Activated naive CD4-positive, alpha-beta T cell treated with anti-CD3 and anti-CD28 coated beads, Interleukin-2, amount 50 U/mL, for 24 hours (primary cell): ENCODE measurements around the gene AMN.

Source experiments
- H3K27ac Mint-ChIP-seq: one replicate; pipeline ENCODE4 v1.8.0; 2021; ENCODE audit warnings: mild to moderate bottlenecking, mixed read lengths
- H3K27me3 Mint-ChIP-seq: one replicate; pipeline ENCODE4 v1.8.0; 2021; ENCODE audit warnings: mixed read lengths
- H3K36me3 Mint-ChIP-seq: one replicate; pipeline ENCODE4 v1.8.0; 2021; ENCODE audit warnings: mixed read lengths
- H3K4me1 Mint-ChIP-seq: one replicate; pipeline ENCODE4 v1.8.0; 2021; ENCODE audit warnings: mixed read lengths
- H3K4me3 Mint-ChIP-seq: one replicate; pipeline ENCODE4 v1.8.0; 2021; ENCODE audit warnings: mild to moderate bottlenecking, mixed read lengths
- H3K9me3 Mint-ChIP-seq: one replicate; pipeline ENCODE4 v1.8.0; 2021; ENCODE audit warnings: mixed read lengths

Gene AMN

GRCh38 chr14:102905116-102906108 lies 17.1 kb upstream of the AMN start:
- no peak overlapping the region for H3K4me3 Mint-ChIP-seq
- peak overlapping the region; percentile 1 for H3K27ac Mint-ChIP-seq
- H3K27me3 Mint-ChIP-seq: no peaks in the 10 kb centered on the region
- peaks cover 9% of the 10 kb centered on the region for H3K36me3 Mint-ChIP-seq
- H3K4me1 Mint-ChIP-seq: peaks cover 12% of the 10 kb centered on the region
- H3K9me3 Mint-ChIP-seq: no peaks in the 10 kb centered on the region

DNA sequence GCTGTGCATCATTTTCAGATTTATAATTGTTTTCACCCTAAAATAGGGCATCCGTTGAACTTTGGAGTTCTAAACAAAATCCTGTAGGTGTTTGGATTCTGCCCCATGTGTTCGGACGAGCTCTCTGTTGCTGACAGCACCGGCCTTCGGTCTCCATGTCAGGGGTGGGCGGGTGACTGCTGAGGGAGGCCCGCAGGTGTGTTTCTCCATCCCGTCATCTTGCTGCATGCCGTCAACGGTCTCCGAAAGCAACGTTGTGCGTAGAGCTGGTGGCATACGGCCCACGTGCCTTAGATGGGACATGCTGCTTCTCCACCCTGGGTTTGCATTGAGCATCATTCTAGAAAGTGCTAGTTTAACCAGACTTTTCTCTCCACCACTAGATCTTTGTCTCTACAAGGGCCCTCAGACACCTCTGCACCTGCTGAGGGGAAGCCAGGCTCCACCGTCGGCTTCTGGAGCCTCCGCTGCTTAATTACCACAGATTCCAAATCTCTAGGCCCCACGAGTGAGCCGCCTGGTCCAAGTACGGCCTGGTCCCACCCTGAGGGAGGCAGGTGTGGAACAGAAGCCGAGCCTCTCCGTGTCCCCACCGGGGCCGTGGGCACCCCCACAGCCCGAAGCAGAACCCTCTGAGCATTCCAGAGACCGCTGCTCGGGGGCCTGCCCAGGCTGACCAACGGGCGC lies 15.7 kb upstream of the AMN start:
- no peaks in the 10 kb centered on the region for H3K9me3 Mint-ChIP-seq
- peaks cover 9% of the 10 kb centered on the region for H3K36me3 Mint-ChIP-seq
- no peaks in the 10 kb centered on the region for H3K4me1 Mint-ChIP-seq
- H3K4me3 Mint-ChIP-seq: no peak overlapping the region
- no peaks in the 10 kb centered on the region for H3K27me3 Mint-ChIP-seq
- no peak overlapping the region for H3K27ac Mint-ChIP-seq

DNA sequence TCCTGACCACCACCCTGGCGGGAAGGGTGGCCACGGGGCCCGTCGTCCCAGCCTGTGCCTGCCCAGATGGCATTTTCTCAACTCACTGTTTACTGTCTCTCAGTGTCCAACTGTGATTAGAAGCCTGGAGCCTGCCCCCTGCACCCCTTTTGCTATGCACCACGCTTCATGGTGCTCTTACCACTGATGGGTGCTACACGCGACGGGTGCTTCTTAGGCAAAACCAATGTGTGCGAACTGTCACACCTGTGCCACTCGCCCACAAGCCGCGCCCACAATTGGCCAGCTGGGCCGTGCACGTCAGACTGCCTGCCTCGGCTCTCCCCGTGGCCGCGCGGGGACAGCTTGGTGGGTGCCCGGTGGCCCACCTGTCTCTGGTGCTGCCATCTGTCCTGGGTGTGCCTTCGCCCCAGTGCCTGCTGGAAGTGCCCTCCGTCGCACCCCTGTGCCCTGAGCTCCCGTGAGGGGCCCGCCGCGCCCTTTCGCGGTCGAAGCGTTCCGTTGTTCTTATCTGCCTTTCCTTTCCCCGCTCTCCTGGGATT lies 15.1 kb upstream of the AMN start:
- H3K4me3 Mint-ChIP-seq: no peak overlapping the region
- H3K4me1 Mint-ChIP-seq: no peaks in the 10 kb centered on the region
- no peaks in the 10 kb centered on the region for H3K27me3 Mint-ChIP-seq
- no peak overlapping the region for H3K27ac Mint-ChIP-seq
- H3K36me3 Mint-ChIP-seq: peaks cover 9% of the 10 kb centered on the region
- H3K9me3 Mint-ChIP-seq: no peaks in the 10 kb centered on the region

DNA sequence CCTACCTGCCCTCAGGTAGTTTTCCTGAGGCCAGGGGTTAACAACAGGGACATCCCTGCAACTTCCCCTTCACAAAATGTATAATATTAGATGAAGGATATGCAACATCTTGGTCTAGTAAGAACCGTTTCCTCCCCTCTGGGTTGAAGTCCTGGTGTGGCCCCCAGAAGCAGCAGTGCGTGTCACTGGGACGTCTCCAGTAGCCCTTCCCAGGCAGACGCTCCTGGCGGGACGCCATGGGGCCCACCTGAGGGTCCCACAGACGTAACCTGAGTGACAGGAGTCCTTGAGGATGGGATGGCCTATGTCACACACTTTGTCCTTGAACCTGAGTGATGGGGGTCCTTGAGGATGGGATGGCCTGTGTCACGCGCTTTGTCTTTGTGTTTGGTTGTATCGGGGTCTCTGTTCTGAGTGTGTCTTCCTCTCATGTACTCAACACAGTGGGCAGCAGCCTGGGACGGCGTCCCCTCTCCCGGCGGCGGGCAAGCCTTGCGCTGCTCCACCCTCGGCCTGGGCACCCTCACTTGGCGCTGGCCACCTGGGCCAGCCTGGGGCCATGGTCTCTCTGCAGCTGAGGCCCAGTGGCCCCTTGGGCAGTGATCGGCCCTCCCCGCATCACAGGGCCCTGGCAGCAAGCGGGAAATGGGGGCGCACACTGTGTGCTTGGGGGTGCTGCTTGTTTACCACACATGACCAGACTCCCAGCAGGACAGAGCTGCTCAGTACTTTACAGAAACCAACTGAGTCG lies 14.3 kb upstream of the AMN start:
- Mint-ChIP-seq H3K4me1 (no peaks in the 10 kb centered on the region), H3K27ac (no peak overlapping the region), H3K9me3 (no peaks in the 10 kb centered on the region), H3K4me3 (no peak overlapping the region), H3K36me3 (peaks cover 7% of the 10 kb centered on the region), H3K27me3 (no peaks in the 10 kb centered on the region)

DNA sequence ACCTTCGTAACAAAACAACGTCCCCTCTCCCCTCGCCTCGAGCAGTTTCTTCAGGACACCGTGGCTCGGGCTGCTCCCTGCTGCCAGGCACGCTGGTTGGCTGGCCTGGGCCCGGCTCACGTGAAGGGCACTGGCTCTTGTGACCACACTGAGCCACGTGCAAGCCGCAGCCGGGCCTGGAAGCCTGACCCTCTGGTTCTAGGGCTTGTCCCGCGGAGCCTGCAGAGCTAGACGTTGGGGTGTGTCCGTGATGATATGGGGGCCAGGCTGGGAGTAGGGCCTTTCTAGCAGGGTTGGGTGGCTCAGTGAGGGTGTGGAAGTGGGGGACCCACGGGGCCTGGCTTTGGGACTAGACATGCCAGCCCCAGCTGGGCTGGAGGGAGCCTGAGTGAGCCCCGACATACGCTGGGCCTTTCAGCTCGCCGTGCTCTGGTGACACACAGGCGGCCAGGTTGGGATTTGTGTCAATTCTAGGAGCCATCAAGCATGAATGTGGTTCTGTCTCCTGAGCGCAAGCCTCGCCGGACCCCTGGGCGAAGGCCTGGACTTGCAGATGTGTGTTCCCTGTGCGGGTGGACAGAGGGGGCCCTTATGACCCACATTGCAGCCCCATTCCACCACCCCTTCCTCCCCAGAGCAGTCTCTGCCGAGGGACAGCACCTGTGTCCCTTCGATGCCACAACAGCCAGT lies 13.6 kb upstream of the AMN start:
- H3K36me3 Mint-ChIP-seq: peaks cover 4% of the 10 kb centered on the region
- no peak overlapping the region for H3K27ac Mint-ChIP-seq
- no peaks in the 10 kb centered on the region for H3K27me3 Mint-ChIP-seq
- no peak overlapping the region for H3K4me3 Mint-ChIP-seq
- H3K4me1 Mint-ChIP-seq: no peaks in the 10 kb centered on the region
- no peaks in the 10 kb centered on the region for H3K9me3 Mint-ChIP-seq

DNA sequence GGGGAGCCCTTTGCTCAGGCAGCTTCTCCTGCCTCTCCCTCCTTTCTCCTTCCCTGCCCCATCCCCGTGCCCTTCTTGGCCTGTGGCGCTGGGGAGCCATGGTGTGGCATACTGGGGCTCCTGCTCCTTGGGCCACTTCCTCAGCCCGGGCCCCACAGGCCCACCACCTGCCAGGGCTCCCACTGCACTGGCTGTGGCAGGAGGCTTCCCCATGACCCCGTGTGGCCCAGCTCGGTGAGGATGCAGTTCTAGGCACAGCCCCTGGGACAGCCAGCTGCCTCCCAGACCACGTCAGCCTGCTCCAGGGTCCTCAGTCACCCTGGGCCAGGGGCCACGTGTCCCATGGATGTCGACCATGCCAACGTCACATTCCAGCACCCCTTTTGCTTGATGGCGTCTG lies 13.0 kb upstream of the AMN start:
- no peaks in the 10 kb centered on the region for H3K9me3 Mint-ChIP-seq
- H3K36me3 Mint-ChIP-seq: peaks cover 4% of the 10 kb centered on the region
- no peak overlapping the region for H3K27ac Mint-ChIP-seq
- no peak overlapping the region for H3K4me3 Mint-ChIP-seq
- H3K27me3 Mint-ChIP-seq: no peaks in the 10 kb centered on the region
- H3K4me1 Mint-ChIP-seq: no peaks in the 10 kb centered on the region

DNA sequence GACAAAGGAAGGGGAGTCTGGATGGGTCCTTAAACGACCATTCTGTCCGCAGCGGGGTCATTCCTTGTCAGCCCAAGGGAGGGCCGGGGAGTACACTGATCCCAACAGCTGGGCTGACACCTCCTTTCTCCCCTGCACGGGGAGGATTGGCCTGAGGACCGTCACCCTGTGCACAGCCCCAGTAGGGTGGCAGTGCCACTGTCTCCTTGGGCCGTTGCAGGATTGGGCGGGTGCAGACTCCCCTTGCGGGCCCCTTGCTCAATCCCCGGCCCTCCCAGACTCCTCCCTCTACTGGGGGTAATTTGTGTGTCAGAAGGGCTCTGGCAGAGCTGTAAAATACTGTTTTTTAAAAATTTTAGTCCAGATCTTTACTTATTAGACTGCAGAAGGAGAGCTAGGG lies 12.6 kb upstream of the AMN start:
- H3K4me3 Mint-ChIP-seq: no peak overlapping the region
- no peak overlapping the region for H3K27ac Mint-ChIP-seq
- no peaks in the 10 kb centered on the region for H3K9me3 Mint-ChIP-seq
- H3K36me3 Mint-ChIP-seq: peaks cover 4% of the 10 kb centered on the region
- no peaks in the 10 kb centered on the region for H3K4me1 Mint-ChIP-seq
- no peaks in the 10 kb centered on the region for H3K27me3 Mint-ChIP-seq

DNA sequence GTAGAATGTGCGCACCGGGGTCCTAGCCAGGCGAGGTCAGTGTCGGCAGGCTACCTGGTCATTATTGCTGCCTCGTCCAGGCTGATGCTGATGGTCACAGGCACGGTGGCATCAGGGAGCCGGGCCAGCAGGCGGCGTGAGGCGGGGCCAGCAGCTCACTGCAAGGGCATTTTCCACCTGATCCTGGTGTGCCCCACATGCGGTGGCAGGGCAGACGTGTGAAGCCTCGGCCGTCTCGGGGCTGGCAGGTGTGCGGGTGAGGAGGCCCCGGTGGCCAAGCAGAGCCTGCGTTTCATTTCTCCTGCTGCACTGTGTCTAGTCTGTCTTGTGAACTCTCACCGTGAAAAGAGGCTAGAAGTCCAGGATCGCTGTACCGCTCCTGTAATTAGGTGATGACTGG lies 12.0 kb upstream of the AMN start:
- no peaks in the 10 kb centered on the region for H3K4me1 Mint-ChIP-seq
- H3K27ac Mint-ChIP-seq: no peak overlapping the region
- H3K27me3 Mint-ChIP-seq: no peaks in the 10 kb centered on the region
- H3K9me3 Mint-ChIP-seq: no peaks in the 10 kb centered on the region
- H3K4me3 Mint-ChIP-seq: no peak overlapping the region
- H3K36me3 Mint-ChIP-seq: no peaks in the 10 kb centered on the region

DNA sequence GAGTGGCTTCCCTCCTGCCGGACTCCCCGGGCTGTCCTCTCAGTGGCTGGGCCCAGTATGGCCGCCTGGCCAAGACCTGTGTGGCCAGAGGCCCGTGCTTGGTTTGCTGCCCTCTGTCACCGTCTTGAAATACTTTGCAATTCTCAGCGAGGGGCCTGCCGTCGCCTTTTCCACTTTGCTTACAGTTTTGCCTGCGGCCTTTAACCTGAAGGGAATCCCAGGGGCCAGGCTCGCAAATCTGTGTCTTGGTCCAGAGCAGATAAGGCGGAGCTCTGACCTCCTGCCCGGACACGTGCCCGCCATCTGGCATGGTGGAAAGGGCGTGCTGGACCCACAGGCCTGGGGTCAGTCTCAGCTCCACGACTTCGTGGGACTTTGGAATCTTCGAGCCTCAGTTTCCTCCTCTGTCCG lies 10.9 kb upstream of the AMN start:
- Mint-ChIP-seq H3K4me1 (no peaks in the 10 kb centered on the region), H3K27me3 (no peaks in the 10 kb centered on the region), H3K9me3 (no peaks in the 10 kb centered on the region), H3K27ac (no peak overlapping the region), H3K36me3 (no peaks in the 10 kb centered on the region), H3K4me3 (no peak overlapping the region)

GRCh38 chr14:102911991-102912761 lies 10.3 kb upstream of the AMN start:
- no peaks in the 10 kb centered on the region for H3K27me3 Mint-ChIP-seq
- H3K36me3 Mint-ChIP-seq: no peaks in the 10 kb centered on the region
- no peaks in the 10 kb centered on the region for H3K9me3 Mint-ChIP-seq
- H3K27ac Mint-ChIP-seq: no peak overlapping the region
- H3K4me3 Mint-ChIP-seq: no peak overlapping the region
- H3K4me1 Mint-ChIP-seq: no peaks in the 10 kb centered on the region

DNA sequence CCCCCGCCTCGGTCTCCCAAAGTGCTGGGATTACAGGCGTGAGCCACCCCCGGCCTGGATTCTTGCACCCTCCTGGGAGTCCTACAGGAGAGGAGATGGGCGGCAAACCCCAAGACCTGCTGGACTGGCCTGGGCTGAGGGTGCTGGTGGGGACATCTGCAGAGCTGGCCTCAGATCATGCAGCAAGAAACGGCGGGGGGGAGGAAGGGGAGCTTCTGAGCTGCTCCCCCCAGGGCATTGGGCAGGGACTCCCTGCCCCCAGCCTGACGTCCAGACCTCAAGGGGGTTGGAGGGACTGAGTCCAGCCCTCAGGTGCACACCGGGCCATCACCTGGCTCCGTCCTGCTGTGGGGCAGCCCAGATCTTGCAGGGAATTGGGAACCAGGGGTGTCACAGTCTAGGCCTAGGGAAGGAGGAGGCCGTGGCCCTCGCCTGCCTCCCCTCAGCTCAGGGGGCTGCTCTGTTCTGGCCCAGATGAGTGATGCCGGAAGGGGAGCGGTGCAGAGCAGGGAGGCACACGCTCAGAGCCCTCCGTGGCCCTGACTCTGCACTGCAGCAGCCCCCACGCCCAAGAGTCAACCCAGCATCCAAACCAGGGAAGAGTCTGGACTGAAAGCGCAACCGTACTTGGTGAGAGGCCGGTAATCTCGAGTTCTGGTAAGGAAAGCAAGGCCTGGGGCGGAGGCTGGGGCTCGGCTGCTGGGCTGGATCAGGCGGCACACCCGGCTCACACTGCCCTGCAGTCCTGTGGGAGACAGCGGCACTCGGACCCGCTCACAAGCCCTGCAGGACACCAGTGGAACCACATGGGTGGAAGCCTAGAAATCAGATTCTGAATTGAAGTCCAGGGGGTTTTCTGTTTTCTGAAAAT lies 8.9 kb upstream of the AMN start:
- no peak overlapping the region for H3K27ac Mint-ChIP-seq
- H3K27me3 Mint-ChIP-seq: no peaks in the 10 kb centered on the region
- H3K36me3 Mint-ChIP-seq: no peaks in the 10 kb centered on the region
- H3K9me3 Mint-ChIP-seq: no peaks in the 10 kb centered on the region
- no peak overlapping the region for H3K4me3 Mint-ChIP-seq
- no peaks in the 10 kb centered on the region for H3K4me1 Mint-ChIP-seq

GRCh38 chr14:102914474-102915291 lies 7.8 kb upstream of the AMN start:
- Mint-ChIP-seq H3K9me3 (no peaks in the 10 kb centered on the region), H3K4me1 (no peaks in the 10 kb centered on the region), H3K4me3 (no peak overlapping the region), H3K27ac (no peak overlapping the region), H3K27me3 (no peaks in the 10 kb centered on the region), H3K36me3 (no peaks in the 10 kb centered on the region)
